Nephron progenitor cell (in vitro differentiated cells): ENCODE results near the gene LMF1.
A peak's percentile ranks its signal among the peaks of the same experiment; 100 is the strongest.

Experiments used
- DNase-seq: peaks from one replicate; pipeline ENCODE4 v3.0.0; 2021
- H3K27ac Mint-ChIP-seq: 2 replicates; pipeline ENCODE4 v1.8.0; 2021; ENCODE audit warnings: mild to moderate bottlenecking, moderate library complexity, mixed read lengths
- H3K27me3 Mint-ChIP-seq: 2 replicates; pipeline ENCODE4 v1.8.0; 2021; ENCODE audit warnings: mild to moderate bottlenecking, low read depth, mixed read lengths; ENCODE audit not compliant: poor library complexity
- H3K36me3 Mint-ChIP-seq: 2 replicates; pipeline ENCODE4 v1.8.0; 2021; ENCODE audit warnings: low read depth, mixed read lengths
- H3K4me1 Mint-ChIP-seq: 2 replicates; pipeline ENCODE4 v1.8.0; 2021; ENCODE audit warnings: mixed read lengths
- H3K4me3 Mint-ChIP-seq: 2 replicates; pipeline ENCODE4 v1.8.0; 2021; ENCODE audit warnings: mild to moderate bottlenecking, moderate library complexity, mixed read lengths
- H3K9me3 Mint-ChIP-seq: 2 replicates; pipeline ENCODE4 v1.8.0; 2021; ENCODE audit warnings: mild to moderate bottlenecking, moderate library complexity, mixed read lengths
- CTCF ChIP-seq: fragments of 200-600 bp; sonication (generic); IDR thresholded peaks from 2 replicates; pipeline ENCODE4 v1.5.0; 2021; ENCODE audit warnings: antibody characterized with exemption

Gene LMF1

GRCh38 chr16:1014221-1014620 is 43.4 kb upstream of the LMF1 start:
- Mint-ChIP-seq H3K4me3 (no peak overlapping the region), H3K27ac (no peak overlapping the region), H3K9me3 (no peaks in the 10 kb centered on the region), H3K36me3 (no peaks in the 10 kb centered on the region), H3K4me1 (peaks cover 53% of the 10 kb centered on the region), H3K27me3 (peaks cover 3% of the 10 kb centered on the region)
- DNase-seq = no peak
- no peak for TF ChIP-seq CTCF

DNA sequence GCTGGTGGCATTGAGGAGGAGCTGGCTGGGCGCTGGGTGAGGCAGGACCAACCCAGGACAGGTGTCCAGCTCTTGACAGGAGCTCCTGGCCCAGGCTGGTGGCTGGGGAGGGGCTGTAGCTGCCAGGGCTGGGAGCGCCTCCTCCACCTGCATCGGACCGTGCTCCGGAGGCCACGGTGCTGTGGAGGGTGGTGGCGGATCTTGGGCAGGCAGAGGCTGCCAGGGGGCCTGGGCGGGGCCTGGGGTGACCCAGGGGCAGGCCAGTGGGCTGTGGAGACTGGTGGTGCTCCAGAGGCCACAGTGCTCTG is 42.8 kb upstream of the LMF1 start:
- H3K27me3 Mint-ChIP-seq = peaks cover 3% of the 10 kb centered on the region
- H3K27ac Mint-ChIP-seq = peak overlapping the region; percentile 36
- no peak for TF ChIP-seq CTCF
- no peak for DNase-seq
- no peaks in the 10 kb centered on the region for H3K36me3 Mint-ChIP-seq
- no peaks in the 10 kb centered on the region for H3K9me3 Mint-ChIP-seq
- H3K4me3 Mint-ChIP-seq = no peak overlapping the region
- H3K4me1 Mint-ChIP-seq = peaks cover 50% of the 10 kb centered on the region

DNA sequence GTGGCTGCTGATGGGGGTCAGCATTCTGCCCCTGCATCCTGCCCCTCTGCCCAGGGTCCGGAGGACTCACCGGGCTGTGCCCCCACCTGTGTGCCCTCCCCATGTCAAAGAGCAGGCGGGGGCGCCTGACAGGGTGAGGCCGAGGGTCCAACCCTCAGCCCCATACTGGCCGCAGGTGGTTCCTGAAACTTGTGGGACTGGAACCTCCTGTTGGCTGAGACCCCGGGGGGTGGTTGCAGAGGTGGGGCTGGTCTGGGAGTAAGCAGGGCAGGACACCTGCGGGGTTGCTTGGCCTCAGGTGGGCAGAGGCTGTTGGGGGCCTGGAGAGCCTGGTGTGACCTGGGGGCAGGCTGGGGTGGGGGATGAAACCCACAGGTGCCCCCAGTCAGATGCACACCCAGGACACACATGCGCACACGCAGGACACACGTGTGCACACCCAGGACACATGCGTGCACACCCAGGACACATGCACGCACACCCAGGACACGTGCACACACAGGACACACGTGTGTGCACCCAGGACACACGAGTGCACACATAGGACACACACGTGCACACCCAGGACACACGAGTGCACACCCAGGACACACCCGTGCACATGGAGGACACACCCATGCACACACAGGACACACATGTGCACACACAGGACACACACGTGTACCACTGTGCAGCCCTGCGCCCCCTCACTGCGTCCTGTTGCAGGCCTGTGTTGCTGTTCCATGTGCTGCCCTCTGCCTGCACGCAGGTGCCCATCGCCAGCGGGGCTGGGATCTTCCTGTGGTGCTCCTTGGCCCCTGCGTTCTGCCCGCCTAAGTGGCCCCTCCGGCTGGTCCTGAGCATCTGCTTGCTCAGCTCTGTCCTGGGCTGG is 42.2 kb upstream of the LMF1 start:
- peaks cover 51% of the 10 kb centered on the region for H3K4me1 Mint-ChIP-seq
- no peaks in the 10 kb centered on the region for H3K36me3 Mint-ChIP-seq
- peaks cover 3% of the 10 kb centered on the region for H3K27me3 Mint-ChIP-seq
- TF ChIP-seq CTCF = no peak
- DNase-seq = no peak
- H3K9me3 Mint-ChIP-seq = no peaks in the 10 kb centered on the region
- no peak overlapping the region for H3K4me3 Mint-ChIP-seq
- H3K27ac Mint-ChIP-seq = no peak overlapping the region

- DNase-seq = no peak
- no peaks in the 10 kb centered on the region for H3K36me3 Mint-ChIP-seq
- H3K4me3 Mint-ChIP-seq = no peak overlapping the region
- peaks cover 48% of the 10 kb centered on the region for H3K4me1 Mint-ChIP-seq
- H3K27me3 Mint-ChIP-seq = peaks cover 3% of the 10 kb centered on the region
- TF ChIP-seq CTCF = no peak
- no peaks in the 10 kb centered on the region for H3K9me3 Mint-ChIP-seq
- no peak overlapping the region for H3K27ac Mint-ChIP-seq
These were observed 41.4 kb upstream of the LMF1 start for GRCh38 chr16:1012135-1012534.

DNA sequence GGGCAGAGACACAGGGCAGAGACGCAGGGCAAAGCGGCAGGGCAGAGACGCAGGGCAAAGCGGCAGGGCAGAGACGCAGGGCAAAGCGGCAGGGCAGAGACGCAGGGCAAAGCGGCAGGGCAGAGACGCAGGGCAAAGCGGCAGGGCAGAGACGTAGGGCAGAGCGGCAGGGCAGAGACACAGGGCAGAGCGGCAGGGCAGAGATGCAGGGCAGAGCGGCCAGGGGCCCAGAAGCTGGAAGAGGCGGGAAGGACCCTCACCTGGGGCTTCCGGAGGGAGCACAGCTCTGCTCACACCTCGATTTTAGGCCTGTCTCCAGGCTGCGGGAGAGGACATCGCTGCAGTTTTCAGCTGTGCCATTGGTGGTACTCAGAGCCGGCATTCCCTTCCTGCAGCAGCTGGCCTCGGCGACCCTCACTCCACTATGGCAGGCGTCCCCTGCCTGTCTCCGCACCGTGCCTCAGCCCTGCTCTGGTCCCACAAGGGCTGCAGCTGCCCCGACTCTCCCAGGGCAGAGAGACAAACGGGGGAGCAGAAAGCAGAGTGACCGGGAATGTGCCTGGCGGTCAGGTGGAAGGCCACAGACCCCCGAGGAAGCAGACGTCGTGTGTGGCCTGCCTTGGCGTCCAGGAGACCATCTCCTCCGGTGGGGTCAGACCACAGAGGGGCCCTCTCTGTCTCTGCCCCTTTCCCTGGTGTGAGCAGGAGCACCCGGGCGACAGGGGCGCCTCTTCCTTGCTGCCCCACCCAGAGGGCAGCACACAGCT is 40.7 kb upstream of the LMF1 start:
- TF ChIP-seq CTCF = no peak
- no peaks in the 10 kb centered on the region for H3K36me3 Mint-ChIP-seq
- H3K4me1 Mint-ChIP-seq = peaks cover 47% of the 10 kb centered on the region
- DNase-seq = no peak
- peaks cover 6% of the 10 kb centered on the region for H3K27me3 Mint-ChIP-seq
- H3K9me3 Mint-ChIP-seq = no peaks in the 10 kb centered on the region
- no peak overlapping the region for H3K27ac Mint-ChIP-seq
- H3K4me3 Mint-ChIP-seq = no peak overlapping the region
